H1 (cell line): Measurements from ENCODE around the gene DCTN2. TPM values are rescaled to one million over a fixed set of nuclear protein-coding genes. Genes with fewer than 3 reads are reported as not detected.

Experiments used
- CTCF ChIA-PET: fragments of 300-600 bp; sonication (Branson Sonifier 250); formaldehyde crosslinking; loops from one replicate; lab custom pipeline; 2021; ENCODE audit not compliant: partially characterized antibody; lab: Charles Lee
- POLR2A ChIA-PET: fragments of 300-600 bp; sonication (Branson Sonifier 250); formaldehyde crosslinking; loops from one replicate; lab custom pipeline; 2021; ENCODE audit warnings: inconsistent platforms; ENCODE audit not compliant: partially characterized antibody; lab: Charles Lee
- DNase-seq, 2 experiments: peaks; one replicate each; pipeline versions ENCODE4 v3.0.0 to v3.0.0-alpha.2; 2010 to 2022; ENCODE audit warnings: low spot score in 2 of 2, low read depth in 1 of 2, mixed read lengths in 1 of 2
- FAIRE-seq: peaks from 2 replicates; lab custom pipeline; 2011; peaks lifted over from hg19 to GRCh38; lab: Jason Lieb, UNC
- H2AFZ ChIP-seq: 2 replicates; pipeline ENCODE4 v1.8.1; 2012; ENCODE audit warnings: low read length, inconsistent platforms
- H2AK5ac ChIP-seq: 2 replicates; pipeline ENCODE4 v1.6.1; 2013; ENCODE audit warnings: low read depth, low read length
- H2BK120ac ChIP-seq: replicated peaks from 2 replicates; pipeline ENCODE3; 2013; ENCODE audit warnings: low read depth, low read length, inconsistent platforms
- H2BK12ac ChIP-seq: 2 replicates; pipeline ENCODE4 v1.6.1; 2013; ENCODE audit warnings: low read depth, low read length
- H2BK15ac ChIP-seq: 2 replicates; pipeline ENCODE4 v1.6.1; 2013; ENCODE audit warnings: low read length
- H2BK20ac ChIP-seq: 2 replicates; pipeline ENCODE4 v1.6.1; 2013; ENCODE audit warnings: low read length
- H2BK5ac ChIP-seq: 2 replicates; pipeline ENCODE4 v1.6.1; 2013; ENCODE audit warnings: low read depth, low read length
- H3K14ac ChIP-seq: 2 replicates; pipeline ENCODE4 v1.6.1; 2013; ENCODE audit warnings: inconsistent platforms; ENCODE audit not compliant: insufficient read length
- H3K18ac ChIP-seq: 2 replicates; pipeline ENCODE4 v1.6.1; 2013; ENCODE audit warnings: low read length; ENCODE audit errors: extremely low read depth
- H3K23ac ChIP-seq: 2 replicates; pipeline ENCODE4 v1.6.1; 2013; ENCODE audit warnings: inconsistent platforms; ENCODE audit not compliant: insufficient read length
- H3K23me2 ChIP-seq: 2 replicates; pipeline ENCODE4 v1.6.1; 2013; ENCODE audit warnings: low read depth, low read length
- H3K27ac ChIP-seq: 2 replicates; pipeline ENCODE4 v1.6.1; 2011; ENCODE audit warnings: low read depth, low read length, inconsistent platforms
- H3K27me3 ChIP-seq, 4 experiments: replicated peaks in 1 of 4; 1 replicate in 1 of 4; 2 replicates in 3 of 4; pipeline versions ENCODE4 v1.6.1 to v1.8.1; 2011 to 2013; ENCODE audit warnings: low read length in 3 of 4, mild to moderate bottlenecking in 3 of 4, inconsistent platforms in 2 of 4, mixed read lengths in 2 of 4, moderate library complexity in 1 of 4; ENCODE audit not compliant: control insufficient read depth in 3 of 4, insufficient read depth in 3 of 4; ENCODE audit errors: extremely low read depth in 1 of 4
- H3K36me3 ChIP-seq, 4 experiments: 2 replicates each; pipeline versions ENCODE4 v1.6.1 to v1.8.1; 2011 to 2013; ENCODE audit warnings: mild to moderate bottlenecking in 4 of 4, low read length in 3 of 4, moderate library complexity in 2 of 4, control low read depth in 1 of 4, inconsistent platforms in 1 of 4; ENCODE audit not compliant: insufficient read depth in 4 of 4, control insufficient read depth in 2 of 4
- H3K4ac ChIP-seq: replicated peaks from 2 replicates; pipeline ENCODE3; 2013; ENCODE audit warnings: low read length, low read depth, mixed read lengths, inconsistent platforms; ENCODE audit not compliant: insufficient read length
- H3K4me1 ChIP-seq, 4 experiments: replicated peaks in 1 of 4; 1 replicate in 1 of 4; 2 replicates in 3 of 4; pipeline versions ENCODE4 v1.6.1 to v1.8.1; 2011 to 2013; ENCODE audit warnings: low read length in 3 of 4, inconsistent platforms in 2 of 4, mixed read lengths in 1 of 4; ENCODE audit not compliant: insufficient read depth in 4 of 4, control insufficient read depth in 3 of 4
- H3K4me2 ChIP-seq, 2 experiments: 2 replicates each; pipeline versions ENCODE4 v1.6.1 to v1.8.1; 2011 to 2013; ENCODE audit warnings: low read depth in 2 of 2, low read length in 2 of 2, control low read depth in 1 of 2, inconsistent platforms in 1 of 2, mild to moderate bottlenecking in 1 of 2; ENCODE audit not compliant: insufficient read depth in 1 of 2
- H3K4me3 ChIP-seq, 4 experiments: fragments of 200-600, 300-600 bp in 1 of 4; sonication (generic), shearing (Covaris generic), sonication (Bioruptor Twin) in 1 of 4; 2 replicates each; pipeline versions ENCODE4 v1.5.1 to v1.8.1; 2011 to 2016; ENCODE audit warnings: low read length in 4 of 4, low read depth in 3 of 4, control low read depth in 2 of 4, inconsistent platforms in 2 of 4, mild to moderate bottlenecking in 2 of 4, mixed read lengths in 1 of 4, moderate library complexity in 1 of 4; ENCODE audit not compliant: insufficient read depth in 2 of 4; ENCODE audit errors: extremely low read depth in 1 of 4
- H3K56ac ChIP-seq: replicated peaks from 2 replicates; pipeline ENCODE3; 2013; ENCODE audit warnings: low read depth, mild to moderate bottlenecking, mixed read lengths, low read length, inconsistent platforms; ENCODE audit not compliant: insufficient read length
- H3K79me1 ChIP-seq: 2 replicates; pipeline ENCODE4 v1.6.1; 2013; ENCODE audit warnings: low read depth, low read length, control low read depth
- H3K79me2 ChIP-seq, 2 experiments: 2 replicates each; pipeline versions ENCODE4 v1.6.1 to v1.8.1; 2012 to 2013; ENCODE audit warnings: low read length in 2 of 2, mild to moderate bottlenecking in 2 of 2, inconsistent platforms in 1 of 2; ENCODE audit not compliant: insufficient read depth in 2 of 2, control insufficient read depth in 1 of 2
- H3K9ac ChIP-seq, 4 experiments: replicated peaks in 1 of 4; 1 replicate in 1 of 4; 2 replicates in 3 of 4; pipeline versions ENCODE4 v1.6.1 to v1.8.1; 2011 to 2013; ENCODE audit warnings: low read depth in 3 of 4, low read length in 3 of 4, control low read depth in 2 of 4, mild to moderate bottlenecking in 2 of 4, moderate library complexity in 2 of 4, inconsistent platforms in 1 of 4; ENCODE audit errors: extremely low read depth in 1 of 4
- H3K9me3 ChIP-seq, 2 experiments: 2 replicates each; pipeline versions ENCODE4 v1.6.1 to v1.8.1; 2012 to 2013; ENCODE audit warnings: mild to moderate bottlenecking in 2 of 2, moderate library complexity in 2 of 2, control low read depth in 1 of 2, inconsistent platforms in 1 of 2, low read depth in 1 of 2, low read length in 1 of 2, mixed read lengths in 1 of 2; ENCODE audit not compliant: insufficient read depth in 2 of 2
- H4K20me1 ChIP-seq, 2 experiments: replicated peaks in 1 of 2; 2 replicates each; pipeline versions ENCODE3 to v1.8.1; 2011 to 2013; ENCODE audit warnings: inconsistent platforms in 2 of 2, low read length in 2 of 2, mild to moderate bottlenecking in 1 of 2; ENCODE audit not compliant: insufficient read depth in 2 of 2, control insufficient read depth in 1 of 2
- H4K5ac ChIP-seq: 2 replicates; pipeline ENCODE4 v1.6.1; 2013; ENCODE audit warnings: low read length, low read depth, mixed read lengths, inconsistent platforms; ENCODE audit not compliant: insufficient read length
- H4K8ac ChIP-seq: 2 replicates; pipeline ENCODE4 v1.8.0; 2013; ENCODE audit warnings: mild to moderate bottlenecking, moderate library complexity, low read length, inconsistent platforms; ENCODE audit not compliant: insufficient read depth; ENCODE audit errors: extremely low read depth
- H4K91ac ChIP-seq: replicated peaks from 2 replicates; pipeline ENCODE3; 2013; ENCODE audit warnings: low read length, mixed read lengths, inconsistent platforms; ENCODE audit not compliant: insufficient read length
- ASH2L ChIP-seq: fragments of 200-600, 300-600 bp; sonication (generic); IDR thresholded peaks from one replicate; pipeline ENCODE4 v1.7.1; 2017; ENCODE audit warnings: low read length
- CBX5 ChIP-seq: fragments of 300-800, 300-1000 bp; sonication (generic); IDR thresholded peaks from 2 replicates; pipeline ENCODE4 v1.7.1; 2016; ENCODE audit warnings: antibody characterized with exemption, low read length, low read depth
- CHD2 ChIP-seq: IDR thresholded peaks from 2 replicates; pipeline ENCODE4 v1.6.1; 2012; ENCODE audit warnings: low read length, improper control_type of control experiment
- GTF2F1 ChIP-seq: IDR thresholded peaks from 2 replicates; pipeline ENCODE4 v1.6.1; 2012; ENCODE audit warnings: low read depth, low read length, improper control_type of control experiment, borderline replicate concordance
- JUN ChIP-seq: IDR thresholded peaks from 2 replicates; pipeline ENCODE4 v1.6.1; 2011; ENCODE audit warnings: low read depth, mild to moderate bottlenecking, improper control_type of control experiment, low read length
- RNF2 ChIP-seq: fragments of 200-900, 300-1000 bp; sonication (generic); IDR thresholded peaks from 2 replicates; pipeline ENCODE4 v1.7.1; 2016; ENCODE audit warnings: borderline replicate concordance, low read depth, mild to moderate bottlenecking, antibody characterized with exemption, low read length; ENCODE audit not compliant: poor library complexity, severe bottlenecking; ENCODE audit errors: missing control alignments
- SAP30 ChIP-seq: fragments of 300-600 bp; sonication (generic); IDR thresholded peaks from 2 replicates; pipeline ENCODE4 v1.7.1; 2012; ENCODE audit warnings: low read length, moderate library complexity, mild to moderate bottlenecking, inconsistent platforms; ENCODE audit not compliant: insufficient read depth, insufficient replicate concordance
- TBP ChIP-seq: IDR thresholded peaks from 2 replicates; pipeline ENCODE4 v1.6.1; 2011; ENCODE audit warnings: low read depth, low read length, improper control_type of control experiment
- WGBS, 2 experiments: shearing (Covaris generic) in 1 of 2; methylation state at CpG; one replicate each; pipeline versions ENCODE4 v1.1.6 to v1.1.7; 2013 to 2015; ENCODE audit warnings: low lambda C conversion rate in 2 of 2, mixed read lengths in 2 of 2, inconsistent platforms in 1 of 2, low coverage in 1 of 2, missing lambda C conversion rate in 1 of 2; ENCODE audit not compliant: insufficient replicate concordance in 2 of 2, insufficient coverage in 1 of 2, insufficient read length in 1 of 2; ENCODE audit errors: extremely low coverage in 1 of 2, missing lambda C conversion rate in 1 of 2; 5-methylcytosine and 5-hydroxymethylcytosine counted together
- polyA plus RNA-seq, 7 experiments: library from polyadenylated mRNA; depleted of rRNA in 3 of 7; stranded (reverse) in 5 of 7; unstranded in 2 of 7; fragments of >200 nt in 5 of 7; fragments of 200-250 nt in 2 of 7; gene quantifications; 1 replicate in 5 of 7; 2 replicates in 1 of 7; 4 replicates in 1 of 7; pipeline versions ENCODE4 v1.2.1 to v1.2.3, GENCODE V29; 2011 to 2013; ENCODE audit warnings: missing spikeins in 2 of 7, mixed read lengths in 2 of 7
- total RNA-seq: library from RNA; stranded (reverse); fragmentation: NEBNext Ultra II Directional; extraction: Animal tissue kit (Norgen Biotek cat#: 25700); gene quantifications from 2 replicates; pipeline ENCODE4 v1.2.1, GENCODE V29; 2021

The DCTN2 gene
- total and polyA plus RNA-seq, 2 of the 8 experiments (the other 6 are each of a cell fraction or from before 2014, with no cell fraction given) = 90.3 to 91.9 TPM

DNA sequence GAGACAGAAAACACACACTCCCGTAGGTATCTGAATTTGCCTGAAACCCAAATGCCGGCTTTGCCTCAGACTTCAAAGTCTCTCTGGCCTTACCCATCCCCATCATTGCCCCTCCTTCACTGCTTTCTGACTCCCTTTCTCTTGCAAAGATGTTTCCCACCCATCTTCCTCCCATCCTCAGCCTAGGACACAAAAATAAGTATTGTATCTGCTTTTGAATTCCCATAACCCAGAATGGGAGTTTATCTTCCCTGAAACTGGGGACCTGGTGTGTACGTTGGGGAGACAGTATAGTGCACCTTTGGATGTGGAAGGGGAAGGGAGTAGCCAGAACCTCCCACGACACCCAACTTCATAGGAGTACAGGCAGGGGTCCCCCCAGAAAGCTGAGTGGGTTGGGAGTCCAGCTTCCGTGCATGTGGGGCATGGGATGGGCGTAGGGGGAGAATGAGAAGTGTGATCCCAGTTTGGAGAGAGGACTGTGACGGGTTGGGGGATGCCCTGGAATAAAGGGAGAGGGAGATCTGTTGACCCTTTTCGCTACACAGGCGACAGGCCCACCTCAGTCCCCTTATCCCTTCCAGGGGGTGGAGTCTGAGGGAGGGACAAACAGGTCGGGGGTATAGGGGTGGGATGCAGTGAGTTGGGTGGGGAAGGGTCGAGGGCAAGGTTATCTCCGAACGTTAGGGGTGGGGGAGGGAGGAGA, 2.4 kb upstream of the DCTN2 start:
- 25% methylated on average over 10 of the region's 13 CpGs; no CpG with 5 or more reads in 1 of the 2 experiments for WGBS, 2 experiments
- peak overlapping the region; percentile 29; the same call in 1 of the 2 replicates for H2AFZ ChIP-seq

More for the DNA sequence above, 2.4 kb upstream of the DCTN2 start:
- peak overlapping the region; percentile 25; the same call in 1 of the 2 replicates for H2BK15ac ChIP-seq
- H3K36me3 ChIP-seq = no peaks in the 10 kb centered on the region; a peak in 1 of 8 replicates
- no peak overlapping the region for H3K4ac ChIP-seq
- H3K9me3 ChIP-seq = no peaks in the 10 kb centered on the region
- peaks cover 10% of the 10 kb centered on the region for H3K79me1 ChIP-seq
- no peak for FAIRE-seq
- no peak overlapping the region; the same call in 1 of the 2 replicates for H3K18ac ChIP-seq
- peak overlapping the region; percentile 75 to 96 (median 96); a peak in 7 of 8 replicates for H3K4me3 ChIP-seq
- DNase-seq = no peak
- H4K8ac ChIP-seq = no peak overlapping the region; the same call in 1 of the 2 replicates
- H2BK5ac ChIP-seq = no peak overlapping the region
- peaks cover 9 to 29% (median 12%) of the 10 kb centered on the region in 4 experiments; a peak in 6 of 7 replicates for H3K4me1 ChIP-seq
- CTCF ChIA-PET = interaction anchor here (0.5 kb wide), 1 partner anchor 1218 kb away, joined by 3 read pairs; no protein-coding TSS in a partner anchor
- H2BK20ac ChIP-seq = no peak overlapping the region
- H4K91ac ChIP-seq = peak overlapping the region; percentile 14
- POLR2A ChIA-PET = interaction anchor here (1.1 to 2.0 kb wide), 3 partner anchors 12 to 29 kb away, joined by 3 to 12 read pairs (median 5); partner anchors contain the start of gene DDIT3
- H3K4me2 ChIP-seq = peak overlapping the region; percentile 69 to 77
- H4K20me1 ChIP-seq = peaks cover 9 to 14% of the 10 kb centered on the region in 2 experiments
- H3K23ac ChIP-seq = no peak overlapping the region
- H3K27me3 ChIP-seq = peaks cover 0 to 5% (median 3%) of the 10 kb centered on the region in 4 experiments; a peak in 2 of 7 replicates
- H3K56ac ChIP-seq = no peak overlapping the region
- H3K79me2 ChIP-seq = peaks cover 4 to 47% of the 10 kb centered on the region in 2 experiments; a peak in 3 of 4 replicates
- H2AK5ac ChIP-seq = no peak overlapping the region
- no peak overlapping the region for H3K14ac ChIP-seq
- peak overlapping the region; percentile 5 for H4K5ac ChIP-seq
- TF ChIP-seq CHD2 (no peak), ASH2L (no peak), RNF2 (no peak), GTF2F1 (no peak), CBX5 (no peak), SAP30 (no peak), TBP (no peak), JUN (no peak)
- H3K9ac ChIP-seq = no peak overlapping the region
- H2BK120ac ChIP-seq = no peak overlapping the region
- H3K23me2 ChIP-seq = peaks cover 19% of the 10 kb centered on the region
- H2BK12ac ChIP-seq = peak overlapping the region; percentile 85; the same call in 1 of the 2 replicates
- H3K27ac ChIP-seq = no peak overlapping the region
